Stimulated activated naive CD4-positive, alpha-beta T cell treated with Interleukin-2 at 50 U/mL for 16 hours (primary cell): ENCODE data around the gene URI1.

Source experiments
- DNase-seq: peaks from one replicate; lab custom pipeline; 2025; lab: John Stamatoyannopoulos, UW

Gene URI1

GRCh38 chr19:30059741-30060457 lies 117.9 kb downstream of the URI1 start:
- no peak for DNase-seq

- no peak for DNase-seq
Observed at GRCh38 chr19:30060531-30061222, 118.6 kb downstream of the URI1 start.

- DNase-seq: no peak
Observed at GRCh38 chr19:30061223-30062064, 119.4 kb downstream of the URI1 start.

- no peak for DNase-seq
Observed at GRCh38 chr19:30062065-30062906, 120.2 kb downstream of the URI1 start.

DNA sequence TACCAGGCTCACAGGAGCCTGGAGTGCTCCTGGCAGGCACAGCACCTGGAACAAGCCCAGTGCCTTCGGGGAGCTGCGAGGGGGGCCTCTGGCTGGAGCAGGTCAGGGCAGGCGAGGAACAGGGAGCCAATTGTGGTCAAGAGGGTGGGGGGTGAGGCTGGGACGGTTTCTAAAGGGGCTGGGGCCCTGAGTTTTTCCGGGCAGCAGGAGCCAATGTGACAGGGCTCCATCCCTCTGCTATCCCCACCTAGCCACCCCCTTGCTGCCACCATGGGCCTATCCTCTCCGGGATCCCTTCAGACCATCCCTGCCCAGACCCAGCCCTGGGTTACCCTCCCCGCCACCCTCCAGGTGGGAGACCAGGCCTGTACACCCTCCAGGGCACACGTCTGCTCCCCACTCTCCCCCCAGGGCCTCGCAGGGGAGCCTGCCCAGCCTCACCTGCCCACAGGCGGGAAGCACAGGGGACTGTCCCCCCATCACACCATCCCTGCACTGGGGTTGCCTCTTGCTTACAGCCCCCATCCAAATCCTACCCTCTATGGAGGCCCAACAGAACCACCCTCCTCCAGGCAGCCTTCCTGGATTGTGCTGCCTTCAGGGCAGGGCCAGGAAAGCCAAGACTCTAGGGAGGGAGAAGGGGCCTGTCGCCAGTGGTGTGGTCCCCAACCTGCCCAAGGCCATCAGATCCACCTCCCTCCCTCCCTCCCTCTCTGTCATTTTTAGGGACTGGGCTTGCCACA lies 121.0 kb downstream of the URI1 start:
- DNase-seq: no peak

GRCh38 chr19:30063650-30064347 lies 121.8 kb downstream of the URI1 start:
- no peak for DNase-seq

- DNase-seq: no peak
Observed at GRCh38 chr19:30064348-30064699, 122.3 kb downstream of the URI1 start.

GRCh38 chr19:30064771-30065494 lies 122.9 kb downstream of the URI1 start:
- DNase-seq: no peak

DNA sequence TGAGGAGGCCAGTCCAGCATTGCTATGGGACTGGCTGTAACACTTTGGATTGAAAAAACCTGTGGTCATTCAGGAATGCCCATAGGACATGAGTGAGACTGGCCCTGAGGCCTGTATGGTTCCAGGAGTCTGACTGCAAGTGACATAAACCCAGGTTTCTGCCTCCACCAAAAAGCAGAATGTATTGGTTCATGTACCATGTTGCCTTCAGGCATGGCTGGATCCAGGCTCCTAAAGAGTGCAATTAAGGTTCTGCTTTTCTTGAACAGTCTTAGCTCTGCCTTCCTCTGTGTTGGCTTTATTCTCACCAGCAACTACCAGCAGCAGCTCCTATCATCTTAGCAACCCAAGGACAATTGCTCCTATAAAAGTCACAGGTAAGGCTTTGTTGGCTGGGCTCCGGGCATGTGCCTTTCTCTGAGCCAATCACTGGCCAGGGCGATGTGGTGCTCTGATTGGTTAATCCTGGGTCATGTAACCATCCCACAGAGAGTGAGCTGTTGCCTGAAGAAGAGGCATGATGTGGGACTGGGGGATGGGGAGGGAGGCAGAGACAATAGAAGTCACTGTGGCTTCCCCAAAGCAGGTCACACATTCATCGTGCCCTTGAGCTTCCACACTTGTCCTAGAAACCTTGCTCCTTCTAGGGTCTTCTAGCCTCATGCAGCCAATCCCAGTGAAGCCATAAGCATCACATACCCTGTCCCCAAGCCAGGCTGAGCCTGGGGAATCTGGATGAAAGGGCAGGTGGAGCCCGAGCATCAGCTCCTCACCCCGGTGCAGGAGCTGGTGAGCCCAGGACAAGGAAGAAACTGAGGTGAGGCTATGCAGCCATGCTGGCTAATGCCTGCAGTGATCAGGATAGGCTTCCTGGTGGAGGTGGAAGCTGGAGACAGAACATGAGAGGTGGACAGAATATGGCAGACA lies 123.9 kb downstream of the URI1 start:
- DNase-seq: no peak
